ENCODE data around the gene OR51B4. TPM values are rescaled to one million over a fixed set of nuclear protein-coding genes. Genes with fewer than 3 reads are reported as not detected.

OR51B4 gene
- total RNA-seq, 1 experiment from 2014 or later, result not detected

- Mint-ChIP-seq H3K9me3 (peaks cover 0 to 2% of the 10 kb centered on the region in 2 experiments; a peak in 3 of 5 replicates), H3K4me1 (peaks cover 0 to 5% of the 10 kb centered on the region in 2 experiments; a peak in 2 of 4 replicates), H3K4me3 (no peak overlapping the region), H3K36me3 (ENCODE audit: insufficient read depth in 1 of 3, low read depth in 3 of 3) (no peaks in the 10 kb centered on the region), H3K27ac (no peak overlapping the region), H3K27me3 (ENCODE audit: low read depth) (peaks cover 7% of the 10 kb centered on the region)
- Histone ChIP-seq H3K79me2 (ENCODE audit: insufficient read depth, low read length) (no peaks in the 10 kb centered on the region), H2BK20ac (ENCODE audit: low read depth, low read length, poor library complexity, severe bottlenecking) (no peak overlapping the region), H3K56ac (ENCODE audit: insufficient read length, low read depth, low read length) (no peak overlapping the region), H2BK15ac (ENCODE audit: low read depth, low read length) (no peak overlapping the region), H4K8ac (replicated peaks; ENCODE audit: insufficient read length, low read depth, low read length) (no peak overlapping the region), H3K14ac (ENCODE audit: insufficient read depth, low read length) (no peak overlapping the region), H2AFZ (ENCODE audit: low read length) (no peak overlapping the region), H3K27ac (ENCODE audit: insufficient read length, low read depth, low read length) (no peak overlapping the region), H4K5ac (ENCODE audit: insufficient read length, low read depth, low read length) (no peak overlapping the region), H3K23ac (ENCODE audit: insufficient read length, low read depth, low read length) (no peak overlapping the region), H3K9me3 (ENCODE audit: control insufficient read depth, low read depth, low read length) (no peaks in the 10 kb centered on the region), H3K18ac (ENCODE audit: insufficient read length, low read depth, low read length) (no peak overlapping the region), H4K20me1 (ENCODE audit: control insufficient read depth, insufficient read depth, insufficient read length) (no peaks in the 10 kb centered on the region), H2BK12ac (ENCODE audit: insufficient read length, low read depth, low read length) (no peak overlapping the region), H3K4me2 (ENCODE audit: insufficient read depth, insufficient read length, low read length) (no peak overlapping the region), H3K27me3 (ENCODE audit: insufficient read depth, low read length) (no peaks in the 10 kb centered on the region), H2AK5ac (ENCODE audit: insufficient read length, low read length) (no peak overlapping the region), H2BK120ac (ENCODE audit: low read depth, low read length, poor library complexity, severe bottlenecking) (no peak overlapping the region), H3K9ac (ENCODE audit: extremely low read depth, insufficient read length, low read length) (no peak overlapping the region), H3K79me1 (ENCODE audit: insufficient read depth, low read depth, low read length, poor library complexity, severe bottlenecking) (no peaks in the 10 kb centered on the region), H3K4me1 (ENCODE audit: insufficient read depth, low read length) (no peaks in the 10 kb centered on the region), H2BK5ac (ENCODE audit: insufficient read length, low read length) (no peak overlapping the region), H3T11ph (ENCODE audit: low read length) (no peak overlapping the region), H3K23me2 (ENCODE audit: insufficient read length, low read depth, low read length, poor library complexity, severe bottlenecking) (no peaks in the 10 kb centered on the region), H4K91ac (ENCODE audit: insufficient read length, low read depth, low read length) (no peak overlapping the region), H3K4ac (ENCODE audit: low read depth, low read length) (no peak overlapping the region)
- no peak for DNase-seq
- no peak for TF ChIP-seq CTCF (conservative IDR thresholded peaks at IDR 0.05)
Observed at GRCh38 chr11:5266609-5267008, 35.1 kb downstream of the OR51B4 start.

Measured in H9 (cell line).